Adipocyte (in vitro differentiated cells): ENCODE results near the gene DDX49.
A peak's percentile ranks its signal among the peaks of the same experiment; 100 is the strongest.
"Not testable (repeated sequence)": the region's sequence is repeated elsewhere in the genome, so short reads cannot be mapped to it uniquely, and the experiment has no call there.

Source experiments
- DNase-seq: peaks from one replicate; pipeline ENCODE4 v3.0.0-alpha.2; 2015; ENCODE audit warnings: low read depth
- H3K27me3 ChIP-seq: replicated peaks from 2 replicates; pipeline ENCODE4 v1.7.0; 2013; ENCODE audit warnings: mild to moderate bottlenecking, low read length, moderate library complexity; ENCODE audit not compliant: control insufficient read depth, insufficient read depth
- H3K36me3 ChIP-seq: 2 replicates; pipeline ENCODE4 v1.7.0; 2013; ENCODE audit warnings: low read length, mild to moderate bottlenecking, moderate library complexity; ENCODE audit not compliant: control insufficient read depth, insufficient read depth, severe bottlenecking
- H3K4me1 ChIP-seq: 2 replicates; pipeline ENCODE4 v1.7.0; 2013; ENCODE audit warnings: mild to moderate bottlenecking, low read length, moderate library complexity; ENCODE audit not compliant: control insufficient read depth, insufficient read depth
- H3K4me3 ChIP-seq: 2 replicates; pipeline ENCODE4 v1.7.0; 2013; ENCODE audit warnings: mild to moderate bottlenecking, low read length, moderate library complexity
- H3K9ac ChIP-seq: 2 replicates; pipeline ENCODE4 v1.7.0; 2013; ENCODE audit warnings: mild to moderate bottlenecking, low read length, moderate library complexity
- H3K9me3 ChIP-seq: 2 replicates; pipeline ENCODE4 v1.7.0; 2013; ENCODE audit warnings: mild to moderate bottlenecking, low read length, moderate library complexity; ENCODE audit not compliant: control insufficient read depth

DDX49 gene

GRCh38 chr19:18905513-18906236 is 13.8 kb upstream of the DDX49 start:
- Histone ChIP-seq H3K4me1 (no peaks in the 10 kb centered on the region), H3K9ac (no peak overlapping the region), H3K9me3 (no peaks in the 10 kb centered on the region), H3K4me3 (no peak overlapping the region), H3K27me3 (no peaks in the 10 kb centered on the region), H3K36me3 (peaks cover 64% of the 10 kb centered on the region)
- no peak for DNase-seq

- no peaks in the 10 kb centered on the region for H3K9me3 ChIP-seq
- H3K36me3 ChIP-seq: peaks cover 66% of the 10 kb centered on the region
- no peak overlapping the region for H3K4me3 ChIP-seq
- H3K9ac ChIP-seq: no peak overlapping the region
- no peak for DNase-seq
- H3K4me1 ChIP-seq: no peaks in the 10 kb centered on the region
- H3K27me3 ChIP-seq: no peaks in the 10 kb centered on the region
These were observed 12.7 kb upstream of the DDX49 start for GRCh38 chr19:18906605-18907519.

GRCh38 chr19:18908917-18909619 is 10.4 kb upstream of the DDX49 start:
- Histone ChIP-seq H3K4me1 (no peaks in the 10 kb centered on the region), H3K36me3 (peaks cover 62% of the 10 kb centered on the region), H3K9me3 (no peaks in the 10 kb centered on the region), H3K27me3 (no peaks in the 10 kb centered on the region), H3K9ac (no peak overlapping the region), H3K4me3 (no peak overlapping the region)
- no peak for DNase-seq

- no peaks in the 10 kb centered on the region for H3K4me1 ChIP-seq
- no peaks in the 10 kb centered on the region for H3K9me3 ChIP-seq
- H3K4me3 ChIP-seq: no peak overlapping the region
- no peaks in the 10 kb centered on the region for H3K27me3 ChIP-seq
- no peak for DNase-seq
- no peak overlapping the region for H3K9ac ChIP-seq
- peaks cover 63% of the 10 kb centered on the region for H3K36me3 ChIP-seq
These were observed 9.5 kb upstream of the DDX49 start for GRCh38 chr19:18910010-18910409.

GRCh38 chr19:18910801-18911436 is 8.6 kb upstream of the DDX49 start:
- H3K9ac ChIP-seq: no peak overlapping the region
- no peak for DNase-seq
- H3K4me3 ChIP-seq: no peak overlapping the region
- H3K9me3 ChIP-seq: no peaks in the 10 kb centered on the region
- H3K36me3 ChIP-seq: peaks cover 60% of the 10 kb centered on the region
- H3K27me3 ChIP-seq: no peaks in the 10 kb centered on the region
- H3K4me1 ChIP-seq: no peaks in the 10 kb centered on the region

- Histone ChIP-seq H3K27me3 (no peaks in the 10 kb centered on the region), H3K36me3 (peaks cover 40% of the 10 kb centered on the region), H3K4me1 (peaks cover 5% of the 10 kb centered on the region), H3K4me3 (no peak overlapping the region), H3K9ac (no peak overlapping the region), H3K9me3 (no peaks in the 10 kb centered on the region)
- DNase-seq: no peak
These were observed 6.6 kb upstream of the DDX49 start for GRCh38 chr19:18912933-18913332.

GRCh38 chr19:18913466-18913865 is 6.0 kb upstream of the DDX49 start:
- Histone ChIP-seq H3K27me3 (no peaks in the 10 kb centered on the region), H3K36me3 (peaks cover 38% of the 10 kb centered on the region)

GRCh38 chr19:18915639-18916038 is 3.9 kb upstream of the DDX49 start:
- H3K4me3 ChIP-seq: no peak overlapping the region
- H3K9me3 ChIP-seq: no peaks in the 10 kb centered on the region
- H3K36me3 ChIP-seq: peaks cover 23% of the 10 kb centered on the region
- H3K4me1 ChIP-seq: peaks cover 14% of the 10 kb centered on the region
- DNase-seq: peak; percentile 35
- H3K27me3 ChIP-seq: no peaks in the 10 kb centered on the region
- peak overlapping the region; percentile 34 for H3K9ac ChIP-seq

More at GRCh38 chr19:18913466-18913865, 6.0 kb upstream of the DDX49 start:
- no peak overlapping the region for H3K4me3 ChIP-seq
- peaks cover 8% of the 10 kb centered on the region for H3K4me1 ChIP-seq
- H3K9me3 ChIP-seq: no peaks in the 10 kb centered on the region
- no peak for DNase-seq
- H3K9ac ChIP-seq: no peak overlapping the region

- not testable (repeated sequence) for H3K9ac ChIP-seq, H3K9me3 ChIP-seq, H3K27me3 ChIP-seq, DNase-seq
- Histone ChIP-seq H3K4me1 (peaks cover 20% of the 10 kb centered on the region), H3K36me3 (peaks cover 30% of the 10 kb centered on the region), H3K4me3 (peak overlapping the region; percentile 98)
These were observed 1.9 kb upstream of the DDX49 start for GRCh38 chr19:18917593-18917992.

- Histone ChIP-seq H3K9ac (peak overlapping the region; percentile 96), H3K4me3 (peak overlapping the region; percentile 98), H3K9me3 (no peaks in the 10 kb centered on the region), H3K27me3 (no peaks in the 10 kb centered on the region), H3K36me3 (peaks cover 43% of the 10 kb centered on the region), H3K4me1 (peaks cover 20% of the 10 kb centered on the region)
- no peak for DNase-seq
These were observed 342 bp downstream of the DDX49 start for GRCh38 chr19:18919900-18920214.

GRCh38 chr19:18920400-18920799 is 885 bp downstream of the DDX49 start:
- Histone ChIP-seq H3K9ac (peak overlapping the region; percentile 96), H3K27me3 (no peaks in the 10 kb centered on the region), H3K4me1 (peaks cover 20% of the 10 kb centered on the region), H3K9me3 (no peaks in the 10 kb centered on the region), H3K4me3 (peak overlapping the region; percentile 98), H3K36me3 (peaks cover 42% of the 10 kb centered on the region)
- DNase-seq: no peak
